ENCODE measurements around the gene IFNE. TPM values are rescaled to one million over a fixed set of nuclear protein-coding genes. Genes with fewer than 3 reads are reported as not detected.
"Not testable (repeated sequence)": the region's sequence is repeated elsewhere in the genome, so short reads cannot be mapped to it uniquely, and the experiment has no call there.

IFNE gene
- total RNA-seq, 1 donor from 2014 or later, result not detected

GRCh38 chr9:21465138-21465537 is 17.0 kb downstream of the IFNE start:
- Mint-ChIP-seq H3K27ac (no peak overlapping the region), H3K4me1 (no peaks in the 10 kb centered on the region), H3K9me3 (no peaks in the 10 kb centered on the region), H3K4me3 (no peak overlapping the region), H3K36me3 (ENCODE audit: low read depth) (no peaks in the 10 kb centered on the region), H3K27me3 (peaks cover 31% of the 10 kb centered on the region)
- no peak for DNase-seq
- intact Hi-C loops (cut with micrococcal nuclease), result no loop called here

GRCh38 chr9:21461377-21461776 is 20.7 kb downstream of the IFNE start:
- intact Hi-C loops (cut with micrococcal nuclease), result no loop called here

GRCh38 chr9:21455320-21455719 is 26.8 kb downstream of the IFNE start:
- Mint-ChIP-seq H3K4me1 (no peaks in the 10 kb centered on the region), H3K36me3 (ENCODE audit: low read depth) (no peaks in the 10 kb centered on the region), H3K27me3 (peaks cover 35% of the 10 kb centered on the region), H3K27ac (no peak overlapping the region), H3K4me3 (no peak overlapping the region), H3K9me3 (no peaks in the 10 kb centered on the region)
- DNase-seq, result peak; percentile 70
- intact Hi-C loops (cut with micrococcal nuclease), result loop anchor here (1.0 to 2.0 kb wide), 2 partner anchors 129 to 137 kb away; no protein-coding TSS in a partner anchor

More at GRCh38 chr9:21461377-21461776, 20.7 kb downstream of the IFNE start:
- Mint-ChIP-seq H3K4me3 (no peak overlapping the region), H3K4me1 (no peaks in the 10 kb centered on the region), H3K36me3 (ENCODE audit: low read depth) (no peaks in the 10 kb centered on the region), H3K27ac (no peak overlapping the region), H3K9me3 (no peaks in the 10 kb centered on the region), H3K27me3 (peaks cover 40% of the 10 kb centered on the region)
- no peak for DNase-seq

DNA sequence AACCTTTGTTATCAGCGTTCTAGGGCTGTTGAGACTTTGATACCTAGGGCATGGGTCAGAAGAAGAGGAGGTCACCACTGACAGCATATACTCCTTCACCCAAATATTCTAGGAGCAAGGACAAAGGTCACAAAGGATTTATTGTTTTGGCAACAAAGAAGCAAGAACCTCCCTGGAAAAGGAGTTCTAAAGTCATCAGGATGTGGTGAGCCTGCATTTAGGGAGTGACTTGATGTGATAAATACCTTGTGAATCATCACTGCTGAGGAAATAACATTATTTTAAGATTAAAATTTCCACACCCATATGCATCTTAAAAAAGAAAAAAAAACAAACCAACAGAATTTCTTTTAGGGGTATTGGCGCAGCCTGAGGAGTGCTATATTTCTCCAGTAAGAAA is 28.0 kb downstream of the IFNE start:
- no peaks in the 10 kb centered on the region for H3K9me3 Mint-ChIP-seq
- H3K4me3 Mint-ChIP-seq, result no peak overlapping the region
- H3K27me3 Mint-ChIP-seq, result peaks cover 33% of the 10 kb centered on the region
- H3K4me1 Mint-ChIP-seq, result no peaks in the 10 kb centered on the region
- H3K27ac Mint-ChIP-seq, result no peak overlapping the region
- intact Hi-C loops (cut with micrococcal nuclease), result loop anchor here (2.0 kb wide), 1 partner anchor 127 kb away; no protein-coding TSS in a partner anchor
- DNase-seq, result no peak
- no peaks in the 10 kb centered on the region for H3K36me3 Mint-ChIP-seq (ENCODE audit: low read depth)

GRCh38 chr9:21452681-21453080 is 29.4 kb downstream of the IFNE start:
- Mint-ChIP-seq H3K27ac (no peak overlapping the region), H3K27me3 (peaks cover 33% of the 10 kb centered on the region), H3K4me3 (no peak overlapping the region), H3K4me1 (no peaks in the 10 kb centered on the region), H3K9me3 (no peaks in the 10 kb centered on the region), H3K36me3 (ENCODE audit: low read depth) (no peaks in the 10 kb centered on the region)
- DNase-seq, result no peak
- intact Hi-C loops (cut with micrococcal nuclease), result no loop called here

GRCh38 chr9:21450733-21451394 is 31.2 kb downstream of the IFNE start:
- intact Hi-C loops (cut with micrococcal nuclease), result no loop called here
- DNase-seq, result no peak
- H3K9me3 Mint-ChIP-seq, result no peaks in the 10 kb centered on the region
- peaks cover 39% of the 10 kb centered on the region for H3K27me3 Mint-ChIP-seq
- H3K4me1 Mint-ChIP-seq, result no peaks in the 10 kb centered on the region
- H3K27ac Mint-ChIP-seq, result no peak overlapping the region
- no peak overlapping the region for H3K4me3 Mint-ChIP-seq
- H3K36me3 Mint-ChIP-seq (ENCODE audit: low read depth), result no peaks in the 10 kb centered on the region

- H3K27me3 Mint-ChIP-seq, result peaks cover 36% of the 10 kb centered on the region
- H3K9me3 Mint-ChIP-seq; H3K36me3 Mint-ChIP-seq (ENCODE audit: low read depth); DNase-seq; intact Hi-C loops (cut with micrococcal nuclease); H3K27ac Mint-ChIP-seq; H3K4me3 Mint-ChIP-seq; H3K4me1 Mint-ChIP-seq: not testable (repeated sequence)
These were observed 32.8 kb downstream of the IFNE start for GRCh38 chr9:21449312-21449711.

- DNase-seq, result peak; percentile 77
- peaks cover 10% of the 10 kb centered on the region for H3K4me1 Mint-ChIP-seq
These were observed 38.1 kb downstream of the IFNE start for GRCh38 chr9:21443849-21444625.

DNA sequence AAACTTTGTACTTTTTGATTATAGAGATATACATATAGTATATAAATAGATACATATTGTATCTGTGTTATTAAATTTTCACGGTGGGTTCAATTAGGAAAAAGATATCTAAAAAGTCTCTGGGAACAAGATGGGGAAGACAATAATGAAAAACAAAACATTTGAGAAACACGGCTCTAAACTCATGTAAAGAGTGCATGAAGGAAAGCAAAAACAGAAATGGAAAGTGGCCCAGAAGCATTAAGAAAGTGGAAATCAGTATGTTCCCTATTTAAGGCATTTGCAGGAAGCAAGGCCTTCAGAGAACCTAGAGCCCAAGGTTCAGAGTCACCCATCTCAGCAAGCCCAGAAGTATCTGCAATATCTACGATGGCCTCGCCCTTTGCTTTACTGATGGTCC is 42.0 kb downstream of the IFNE start, which contains the start of gene IFNA1:
Gene IFNA1 (plus strand): TSS at position 301 of the 400 bp plus-strand sequence. CDS start 69 bp downstream, at position 370.
- no peak within 1 kb of the TSS for H3K27ac Mint-ChIP-seq
- H3K4me1 Mint-ChIP-seq, result peaks cover 10% of the 10 kb centered on the region
- no peak within 1 kb of the TSS for H3K4me3 Mint-ChIP-seq
- H3K27me3 Mint-ChIP-seq, result peaks cover 33% of the 10 kb centered on the region
- H3K36me3 Mint-ChIP-seq (ENCODE audit: low read depth), result no peaks in the 10 kb centered on the region
- intact Hi-C loops (cut with micrococcal nuclease), result no loop called here
- no peaks in the 10 kb centered on the region for H3K9me3 Mint-ChIP-seq
- DNase-seq, result no peak

More at GRCh38 chr9:21443849-21444625, 38.1 kb downstream of the IFNE start:
- Mint-ChIP-seq H3K27ac (no peak overlapping the region), H3K9me3 (no peaks in the 10 kb centered on the region), H3K27me3 (peaks cover 36% of the 10 kb centered on the region), H3K36me3 (ENCODE audit: low read depth) (no peaks in the 10 kb centered on the region), H3K4me3 (peak overlapping the region; percentile 9)
- intact Hi-C loops (cut with micrococcal nuclease), result no loop called here

DNA sequence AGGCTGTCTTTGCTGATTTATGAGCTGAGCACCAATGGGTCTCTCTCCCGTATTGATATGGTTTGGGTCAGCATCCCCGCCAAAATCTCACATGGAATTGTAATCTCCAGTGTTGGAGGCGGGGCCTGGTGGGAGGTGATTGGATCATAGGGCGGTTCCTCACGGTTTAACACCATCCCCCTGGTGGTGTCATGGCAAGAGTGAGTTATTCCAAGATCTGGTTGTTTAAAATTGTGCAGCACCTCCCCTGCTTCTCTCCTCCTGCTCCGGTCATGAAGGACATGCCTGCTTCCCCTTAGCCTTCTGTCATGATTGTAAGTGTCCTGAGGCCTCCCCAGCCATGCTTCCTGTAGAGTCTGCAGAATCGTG is 47.1 kb downstream of the IFNE start:
- H3K36me3 Mint-ChIP-seq (ENCODE audit: low read depth); DNase-seq; H3K4me3 Mint-ChIP-seq; H3K27ac Mint-ChIP-seq; intact Hi-C loops (cut with micrococcal nuclease); H3K4me1 Mint-ChIP-seq; H3K9me3 Mint-ChIP-seq: not testable (repeated sequence)
- peaks cover 44% of the 10 kb centered on the region for H3K27me3 Mint-ChIP-seq

DNA sequence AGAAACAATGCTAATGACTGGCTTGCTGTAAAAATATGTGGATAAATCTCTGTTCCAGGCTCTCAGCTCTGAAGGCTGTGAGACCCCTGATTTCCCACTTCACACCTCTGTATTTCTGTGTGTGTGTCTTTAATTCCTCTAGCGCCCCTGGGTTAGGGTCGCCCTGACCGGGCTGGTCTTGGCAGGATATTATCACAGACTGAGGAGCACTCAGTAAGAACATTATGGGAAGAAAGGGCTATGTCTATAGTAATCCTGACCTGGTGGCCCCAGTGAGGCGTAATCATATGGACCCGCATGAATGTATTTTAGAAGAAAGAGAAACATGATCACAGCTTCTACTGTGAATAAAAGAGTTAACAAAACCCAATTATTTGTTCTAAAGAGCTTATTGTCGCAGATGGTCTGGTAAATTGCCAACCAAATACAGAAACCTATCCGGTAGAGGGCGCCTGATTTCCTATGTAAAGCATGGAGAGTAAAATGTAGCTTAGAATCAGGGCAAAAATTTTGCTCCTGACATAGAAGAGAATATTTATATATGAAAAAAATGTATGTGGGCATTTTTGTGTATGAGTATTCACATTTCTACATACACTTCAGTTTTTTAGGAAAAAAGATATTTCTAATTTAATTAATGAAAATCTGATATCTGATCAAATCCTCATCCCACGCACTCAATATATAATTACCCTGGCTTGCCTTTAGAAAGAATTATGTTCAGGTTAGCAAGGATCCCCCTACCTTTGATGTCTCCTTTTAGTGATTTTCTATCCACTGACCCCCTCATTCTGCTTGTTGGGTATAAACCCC is 47.7 kb downstream of the IFNE start:
- Mint-ChIP-seq H3K9me3 (no peaks in the 10 kb centered on the region), H3K27ac (no peak overlapping the region), H3K4me1 (no peaks in the 10 kb centered on the region), H3K4me3 (no peak overlapping the region), H3K36me3 (ENCODE audit: low read depth) (no peaks in the 10 kb centered on the region), H3K27me3 (peaks cover 50% of the 10 kb centered on the region)
- intact Hi-C loops (cut with micrococcal nuclease), result loop anchor here (1.0 kb wide), 1 partner anchor 355 kb away; no protein-coding TSS in a partner anchor
- peak; percentile 82 for DNase-seq

GRCh38 chr9:21432672-21433425 is 49.3 kb downstream of the IFNE start:
- no peaks in the 10 kb centered on the region for H3K36me3 Mint-ChIP-seq (ENCODE audit: low read depth)
- H3K27ac Mint-ChIP-seq, result no peak overlapping the region
- H3K9me3 Mint-ChIP-seq, result no peaks in the 10 kb centered on the region
- H3K4me3 Mint-ChIP-seq, result no peak overlapping the region
- DNase-seq, result no peak
- intact Hi-C loops (cut with micrococcal nuclease), result no loop called here
- H3K27me3 Mint-ChIP-seq, result peaks cover 57% of the 10 kb centered on the region
- H3K4me1 Mint-ChIP-seq, result no peaks in the 10 kb centered on the region

All from activated CD4-positive, alpha-beta T cell treated with anti-CD3 and anti-CD28 coated beads, Interleukin-2, amount 10 ng/mL, durations not matched to agents 24 days and 14 days (primary cell).